Smooth muscle cell (in vitro differentiated cells): ENCODE data around the gene CERK. TPM values are rescaled to one million over a fixed set of nuclear protein-coding genes. Genes with fewer than 3 reads are reported as not detected.

Experiments used
- DNase-seq: peaks from one replicate; lab custom pipeline; 2025; ENCODE audit not compliant: unreplicated experiment; lab: John Stamatoyannopoulos, UW
- H2AFZ ChIP-seq: fragments of 200-600 bp; sonication (generic); 2 replicates; pipeline ENCODE4 v1.6.0; 2016; ENCODE audit warnings: antibody characterized with exemption, low read depth, mild to moderate bottlenecking
- H3F3A ChIP-seq: fragments of 200-600 bp; sonication (generic); 2 replicates; pipeline ENCODE4 v1.6.0; 2017; ENCODE audit warnings: antibody characterized with exemption, low read depth
- H3K27ac ChIP-seq: fragments of 200-600 bp; sonication (generic); 2 replicates; pipeline ENCODE4 v1.5.1; 2016; ENCODE audit warnings: low read depth, mild to moderate bottlenecking
- H3K27me3 ChIP-seq: fragments of 200-600 bp; sonication (generic); 2 replicates; pipeline ENCODE4 v1.6.1; 2016; ENCODE audit warnings: low read depth, mild to moderate bottlenecking
- H3K36me3 ChIP-seq: fragments of 200-600 bp; sonication (generic); 2 replicates; pipeline ENCODE4 v1.5.1; 2016; ENCODE audit warnings: low read depth
- H3K4me1 ChIP-seq: fragments of 200-600 bp; sonication (generic); 2 replicates; pipeline ENCODE4 v1.5.1; 2016; ENCODE audit warnings: low read depth
- H3K4me2 ChIP-seq: fragments of 200-600 bp; sonication (generic); 2 replicates; pipeline ENCODE4 v1.6.0; 2016; ENCODE audit warnings: mild to moderate bottlenecking
- H3K4me3 ChIP-seq: fragments of 200-600 bp; sonication (generic); 2 replicates; pipeline ENCODE4 v1.5.1; 2016; ENCODE audit warnings: mild to moderate bottlenecking
- H3K79me2 ChIP-seq: fragments of 200-600 bp; sonication (generic); 2 replicates; pipeline ENCODE4 v1.6.0; 2016; ENCODE audit warnings: low read depth, mild to moderate bottlenecking
- H3K9ac ChIP-seq: fragments of 200-600 bp; sonication (generic); 2 replicates; pipeline ENCODE4 v1.6.0; 2016; ENCODE audit warnings: low read depth
- H3K9me3 ChIP-seq: fragments of 200-600 bp; sonication (generic); replicated peaks from 2 replicates; pipeline ENCODE4 v1.5.1; 2016; ENCODE audit warnings: low read depth
- H4K20me1 ChIP-seq: fragments of 200-600 bp; sonication (generic); 2 replicates; pipeline ENCODE4 v1.6.0; 2016; ENCODE audit warnings: low read depth
- CTCF ChIP-seq: fragments of 200-600 bp; sonication (generic); IDR thresholded peaks from 2 replicates; pipeline ENCODE4 v1.5.1; 2017; ENCODE audit warnings: borderline replicate concordance, mild to moderate bottlenecking, antibody characterized with exemption; ENCODE audit not compliant: insufficient read depth, poor library complexity, severe bottlenecking
- WGBS: methylation state at CpG from one replicate; pipeline ENCODE4 v1.1.7; 2016; ENCODE audit warnings: low lambda C conversion rate; 5-methylcytosine and 5-hydroxymethylcytosine counted together
- polyA plus RNA-seq: library from polyadenylated mRNA; unstranded; fragments of >200 nt; fragmentation: Nextera tagmentation; extraction: Ambion mirVana; gene quantifications from 2 replicates; pipeline ENCODE4 v1.2.1, GENCODE V29; 2016
- total RNA-seq: library from RNA; depleted of rRNA; stranded (reverse); fragments of >200 nt; gene quantifications from 2 replicates; pipeline ENCODE4 v1.2.3, GENCODE V29; 2014

Gene CERK
- total and polyA plus RNA-seq, 2 experiments from 2014 or later = 25.4 to 25.6 TPM

GRCh38 chr22:46654927-46655595 is 83.0 kb downstream of the CERK start:
- no peaks in the 10 kb centered on the region for H3K27me3 ChIP-seq
- H3K4me3 ChIP-seq = no peak overlapping the region
- DNase-seq = no peak
- H3K4me2 ChIP-seq = no peak overlapping the region
- H3K9me3 ChIP-seq = no peaks in the 10 kb centered on the region
- H4K20me1 ChIP-seq = peaks cover 36% of the 10 kb centered on the region
- no peak overlapping the region for H3K9ac ChIP-seq
- no peak for TF ChIP-seq CTCF
- whole genome bisulfite sequencing = 90% methylated on average over 14 of the region's 14 CpGs
- no peaks in the 10 kb centered on the region for H3F3A ChIP-seq
- H3K79me2 ChIP-seq = no peaks in the 10 kb centered on the region
- H3K4me1 ChIP-seq = no peaks in the 10 kb centered on the region
- no peaks in the 10 kb centered on the region for H3K36me3 ChIP-seq
- no peak overlapping the region for H2AFZ ChIP-seq
- H3K27ac ChIP-seq = no peak overlapping the region

GRCh38 chr22:46654426-46654825 is 83.6 kb downstream of the CERK start:
- TF ChIP-seq CTCF = no peak
- H4K20me1 ChIP-seq = peaks cover 43% of the 10 kb centered on the region

GRCh38 chr22:46653596-46653995 is 84.5 kb downstream of the CERK start:
- no peaks in the 10 kb centered on the region for H3K9me3 ChIP-seq
- 92% methylated on average over 8 of the region's 8 CpGs for WGBS
- TF ChIP-seq CTCF = no peak
- no peaks in the 10 kb centered on the region for H3K27me3 ChIP-seq
- no peaks in the 10 kb centered on the region for H3K4me1 ChIP-seq
- peaks cover 47% of the 10 kb centered on the region for H4K20me1 ChIP-seq
- H3K36me3 ChIP-seq = no peaks in the 10 kb centered on the region
- H3K9ac ChIP-seq = no peak overlapping the region
- H3K27ac ChIP-seq = no peak overlapping the region
- H3K4me3 ChIP-seq = no peak overlapping the region
- no peaks in the 10 kb centered on the region for H3F3A ChIP-seq
- H3K4me2 ChIP-seq = no peak overlapping the region
- H2AFZ ChIP-seq = no peak overlapping the region
- no peak for DNase-seq
- H3K79me2 ChIP-seq = no peaks in the 10 kb centered on the region

More at GRCh38 chr22:46654426-46654825, 83.6 kb downstream of the CERK start:
- Histone ChIP-seq H3F3A (no peaks in the 10 kb centered on the region), H3K9me3 (no peaks in the 10 kb centered on the region), H3K36me3 (no peaks in the 10 kb centered on the region), H3K79me2 (no peaks in the 10 kb centered on the region), H3K4me3 (no peak overlapping the region), H3K27me3 (no peaks in the 10 kb centered on the region), H3K4me2 (no peak overlapping the region), H3K27ac (no peak overlapping the region), H3K4me1 (no peaks in the 10 kb centered on the region), H2AFZ (no peak overlapping the region), H3K9ac (no peak overlapping the region)
- no peak for DNase-seq
- 97% methylated on average over 11 of the region's 17 CpGs for whole genome bisulfite sequencing

- Histone ChIP-seq H3K4me1 (no peaks in the 10 kb centered on the region), H3K4me2 (no peak overlapping the region), H3K9me3 (no peaks in the 10 kb centered on the region), H3K9ac (no peak overlapping the region), H3K27me3 (no peaks in the 10 kb centered on the region), H2AFZ (no peak overlapping the region), H3K27ac (no peak overlapping the region), H3K36me3 (no peaks in the 10 kb centered on the region), H4K20me1 (peaks cover 47% of the 10 kb centered on the region), H3K79me2 (no peaks in the 10 kb centered on the region), H3F3A (no peaks in the 10 kb centered on the region), H3K4me3 (no peak overlapping the region)
- no peak for DNase-seq
- TF ChIP-seq CTCF = no peak
- WGBS = 96% methylated on average over 23 of the region's 23 CpGs
Measured at GRCh38 chr22:46652847-46653331, 85.2 kb downstream of the CERK start.
